NCI-H524 treated with DMSO at 0.1 percent for 48 hours (cell line): ENCODE data around the gene FGF21.
"Not testable (repeated sequence)": the region's sequence is repeated elsewhere in the genome, so short reads cannot be mapped to it uniquely, and the experiment has no call there.

ENCODE experiments used
- DNase-seq: peaks from one replicate; lab custom pipeline; 2025; lab: John Stamatoyannopoulos, UW

Gene FGF21, protein sequence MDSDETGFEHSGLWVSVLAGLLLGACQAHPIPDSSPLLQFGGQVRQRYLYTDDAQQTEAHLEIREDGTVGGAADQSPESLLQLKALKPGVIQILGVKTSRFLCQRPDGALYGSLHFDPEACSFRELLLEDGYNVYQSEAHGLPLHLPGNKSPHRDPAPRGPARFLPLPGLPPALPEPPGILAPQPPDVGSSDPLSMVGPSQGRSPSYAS

DNA sequence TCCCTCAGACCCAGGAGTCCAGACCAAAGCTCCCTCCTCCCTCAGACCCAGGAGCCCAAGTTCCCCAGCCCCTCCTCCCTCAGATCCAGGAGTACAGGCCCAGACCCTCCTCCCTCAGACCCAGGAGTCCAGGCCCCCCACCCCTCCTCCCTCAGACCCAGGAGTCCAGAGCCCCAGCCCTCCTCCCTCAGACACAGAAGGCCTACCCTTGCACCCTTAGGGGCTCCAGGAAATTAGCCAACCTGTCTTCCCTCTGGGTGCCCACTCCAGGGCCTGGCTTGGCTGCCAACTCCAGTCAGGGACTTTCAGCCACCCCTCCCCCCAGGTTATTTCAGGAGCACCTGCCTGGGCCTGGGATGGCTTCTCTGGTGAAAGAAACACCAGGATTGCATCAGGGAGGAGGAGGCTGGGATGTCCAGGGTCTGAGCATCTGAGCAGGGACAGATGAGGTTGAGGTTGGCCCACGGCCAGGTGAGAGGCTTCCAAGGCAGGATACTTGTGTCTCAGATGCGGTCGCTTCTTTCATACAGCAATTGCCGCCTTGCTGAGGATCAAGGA lies at the start of gene FGF21:
Gene FGF21, plus strand, starts transcription at position 441 of the 558 bp plus-strand sequence. CDS start 713 bp downstream, outside the sequence.
- DNase-seq: no peak

DNA sequence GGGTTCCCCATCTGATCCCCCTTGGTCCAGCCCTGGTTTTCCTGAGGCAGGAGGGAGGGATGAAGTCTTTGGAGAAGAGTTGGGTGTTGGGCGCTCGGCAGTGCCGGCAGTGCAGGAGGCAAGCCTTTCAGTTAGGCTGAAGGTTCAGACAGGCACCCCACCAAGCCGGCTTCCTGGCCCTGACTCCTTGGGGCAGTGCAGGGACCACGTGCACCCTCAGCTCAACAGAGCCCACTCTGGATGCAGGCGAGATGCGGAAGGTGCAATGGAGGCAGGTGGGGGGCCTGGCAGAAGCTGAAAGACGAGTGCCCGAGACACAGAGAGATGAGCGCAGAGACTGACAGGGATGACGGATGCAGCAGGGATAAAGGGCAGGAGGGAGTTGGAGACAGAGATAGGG lies 46.9 kb upstream of the FGF21 start:
- DNase-seq: no peak

DNA sequence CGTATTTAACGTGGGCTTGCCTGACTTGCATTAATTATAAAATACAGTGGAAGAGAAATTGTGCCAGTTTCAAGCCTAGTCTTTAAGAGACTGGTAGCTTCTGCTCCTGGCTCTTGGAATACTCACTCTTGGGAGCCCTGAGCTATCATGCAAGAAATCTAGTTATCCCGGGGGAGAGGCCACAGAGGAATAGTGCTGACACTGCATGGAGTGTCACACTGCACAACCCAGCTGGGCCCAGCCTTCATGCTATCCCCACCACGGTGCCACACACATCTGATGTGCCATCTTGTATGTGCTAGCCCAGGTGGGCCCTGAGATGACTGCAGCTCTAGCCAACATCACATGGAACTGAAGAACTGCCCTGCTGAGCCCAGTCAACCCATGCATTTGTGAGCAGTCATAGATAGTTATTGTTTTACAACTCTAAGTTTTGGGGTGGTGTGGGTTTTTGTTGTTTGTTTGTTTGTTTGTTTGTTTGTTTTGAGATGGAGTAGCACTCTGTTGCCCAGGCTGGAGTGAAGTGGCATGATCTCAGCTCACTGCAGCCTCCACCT lies 44.1 kb upstream of the FGF21 start:
- DNase-seq: no peak

DNA sequence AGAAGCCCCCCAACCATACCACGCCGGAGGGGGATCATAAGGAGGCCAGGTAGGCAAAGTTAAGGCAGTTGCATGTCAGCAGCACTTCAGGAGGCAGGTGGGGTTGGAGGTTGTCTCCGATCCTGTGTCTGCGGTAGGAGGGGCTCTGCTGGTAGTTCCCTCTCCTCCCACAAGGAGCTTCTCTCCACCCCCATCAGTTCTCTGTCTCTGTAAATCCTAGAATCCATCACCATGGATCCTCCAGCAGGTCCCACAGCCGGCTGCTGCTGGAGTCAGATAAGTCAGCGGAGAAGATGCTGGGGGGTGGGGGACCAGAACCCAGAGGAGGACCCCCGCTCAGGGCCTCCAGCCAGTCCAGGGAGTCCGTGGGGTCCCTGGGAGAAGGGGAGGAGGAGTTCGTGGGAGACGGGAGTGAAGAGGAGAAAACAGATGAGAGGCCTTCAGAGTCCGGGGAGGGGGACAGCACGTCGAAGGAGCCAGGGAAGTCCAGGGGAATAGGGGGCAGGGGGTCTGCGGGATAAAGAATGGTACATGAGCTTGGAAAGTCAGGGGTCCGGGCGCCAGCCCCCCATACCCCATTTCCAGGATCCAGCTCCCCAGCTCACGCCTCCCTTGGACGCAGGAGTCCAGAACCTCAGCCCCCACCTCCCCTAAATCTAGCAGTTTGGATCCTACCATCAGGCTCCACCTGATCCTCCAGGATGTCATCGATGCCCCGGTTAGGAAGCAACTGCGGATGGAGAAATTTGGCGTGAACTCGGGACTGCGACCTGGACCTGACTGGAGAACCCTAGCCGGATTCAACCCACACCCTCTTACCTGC lies 42.1 kb upstream of the FGF21 start:
- no peak for DNase-seq

DNA sequence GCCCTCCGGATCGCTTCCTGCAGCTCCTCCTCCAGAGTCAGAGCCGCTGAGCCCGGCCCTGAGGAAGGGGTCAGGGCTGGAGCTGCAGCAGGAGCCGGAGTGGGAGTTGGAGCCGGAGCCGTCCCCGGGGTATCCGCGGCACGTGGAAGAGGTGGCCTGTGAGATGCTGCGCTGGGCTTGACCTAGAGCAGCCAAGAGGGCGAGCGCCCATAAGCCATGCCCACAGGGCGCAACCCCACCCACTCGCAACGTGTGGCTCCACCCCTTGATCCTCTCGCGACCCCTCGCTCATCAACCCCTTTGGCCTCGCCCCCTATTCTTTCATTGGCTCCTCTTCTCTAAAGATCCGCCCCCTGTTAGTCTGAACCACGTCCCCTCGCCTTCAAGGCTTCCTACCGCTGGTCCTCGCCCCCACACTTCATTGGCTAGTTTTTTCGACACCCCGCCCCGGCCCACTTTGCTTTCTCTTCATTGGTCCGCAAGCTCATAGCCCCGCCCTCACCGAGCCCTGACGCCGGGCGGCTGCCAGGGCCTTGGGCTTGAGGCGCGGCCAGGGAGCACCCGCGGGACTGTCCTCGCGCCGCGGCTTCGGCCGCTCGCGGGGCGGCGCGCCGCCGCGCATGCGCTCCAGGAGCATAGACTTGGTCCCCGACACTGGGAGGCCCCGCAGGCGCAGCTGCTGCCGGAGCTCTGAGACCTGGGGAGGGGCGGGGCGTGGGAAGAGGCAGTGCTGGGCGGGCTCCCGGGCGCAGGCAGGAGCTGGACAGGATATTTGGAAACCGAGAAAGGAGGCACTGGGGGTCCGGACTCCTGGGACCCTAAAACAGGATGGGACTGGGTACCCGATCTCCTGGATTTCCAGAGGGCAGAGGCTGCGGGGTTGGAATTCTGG lies 41.2 kb upstream of the FGF21 start:
- DNase-seq: peak; percentile 99

DNA sequence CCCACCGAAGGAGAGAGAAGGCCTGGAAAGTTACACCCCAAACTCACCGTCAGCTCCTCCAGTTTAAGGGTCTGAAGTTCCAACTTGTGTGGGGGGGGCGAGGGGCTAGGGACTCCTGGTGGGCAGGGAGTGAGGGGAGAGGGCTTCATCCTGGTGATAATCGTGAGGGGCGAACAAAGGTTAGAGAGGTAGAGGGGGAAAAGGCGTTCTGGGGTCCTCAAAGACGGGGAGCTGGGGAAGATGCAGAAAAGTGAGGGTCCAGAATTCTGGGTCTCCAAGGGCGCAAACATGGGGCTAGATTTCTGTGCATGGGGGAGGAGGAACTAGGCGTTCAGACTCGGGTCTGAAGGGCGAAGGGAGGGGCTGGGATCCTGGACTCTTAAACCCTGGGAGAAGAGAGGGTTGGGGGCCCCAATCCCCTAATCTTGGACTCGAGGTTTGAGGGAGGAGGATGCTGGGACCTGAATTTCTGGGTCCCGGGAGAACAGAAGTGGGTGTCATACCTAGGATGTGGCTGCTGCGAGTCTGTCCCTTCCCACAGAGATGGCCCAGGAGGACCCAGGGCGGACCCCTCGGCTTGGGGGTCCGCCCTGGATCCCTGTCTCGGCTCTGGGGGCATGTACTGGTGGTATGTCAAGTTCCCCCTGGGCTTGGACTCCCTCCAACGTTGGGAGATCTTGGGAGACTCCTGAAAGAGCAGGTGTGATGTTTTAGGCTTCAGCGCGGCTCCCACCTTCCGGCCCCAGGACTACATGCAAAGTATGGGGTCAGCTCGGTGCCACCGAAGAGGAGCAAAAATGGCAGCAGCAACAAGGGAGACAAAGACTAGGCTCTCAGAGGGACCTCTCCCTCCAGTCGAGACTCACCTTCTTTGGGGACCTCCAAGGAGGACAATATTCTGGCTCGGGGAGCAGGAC lies 40.3 kb upstream of the FGF21 start:
- no peak for DNase-seq

DNA sequence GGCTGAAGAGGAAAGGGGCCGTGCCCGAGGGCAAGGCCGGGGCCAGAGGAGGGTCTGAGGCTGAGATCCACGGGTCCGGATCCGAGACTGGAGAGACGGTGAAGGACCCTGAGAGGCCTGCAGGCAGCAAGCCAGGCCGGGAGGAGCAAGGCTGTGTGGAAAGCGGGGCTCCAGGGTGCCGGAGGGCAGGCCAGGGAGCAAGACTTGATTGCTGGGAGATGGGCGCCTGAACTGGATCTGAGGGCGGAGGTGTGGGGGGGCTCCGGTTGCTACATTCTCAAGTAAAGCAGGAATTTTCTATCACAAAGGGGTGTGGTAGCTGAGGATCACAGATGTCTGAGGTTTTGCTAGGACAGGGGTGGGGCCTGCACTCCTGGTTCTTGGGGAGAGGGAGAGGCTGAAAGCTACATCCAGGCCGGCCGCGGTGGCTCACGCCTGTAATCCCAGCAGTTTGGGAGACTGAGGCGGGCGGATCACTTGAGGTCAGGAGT lies 39.6 kb upstream of the FGF21 start:
- no peak for DNase-seq

DNA sequence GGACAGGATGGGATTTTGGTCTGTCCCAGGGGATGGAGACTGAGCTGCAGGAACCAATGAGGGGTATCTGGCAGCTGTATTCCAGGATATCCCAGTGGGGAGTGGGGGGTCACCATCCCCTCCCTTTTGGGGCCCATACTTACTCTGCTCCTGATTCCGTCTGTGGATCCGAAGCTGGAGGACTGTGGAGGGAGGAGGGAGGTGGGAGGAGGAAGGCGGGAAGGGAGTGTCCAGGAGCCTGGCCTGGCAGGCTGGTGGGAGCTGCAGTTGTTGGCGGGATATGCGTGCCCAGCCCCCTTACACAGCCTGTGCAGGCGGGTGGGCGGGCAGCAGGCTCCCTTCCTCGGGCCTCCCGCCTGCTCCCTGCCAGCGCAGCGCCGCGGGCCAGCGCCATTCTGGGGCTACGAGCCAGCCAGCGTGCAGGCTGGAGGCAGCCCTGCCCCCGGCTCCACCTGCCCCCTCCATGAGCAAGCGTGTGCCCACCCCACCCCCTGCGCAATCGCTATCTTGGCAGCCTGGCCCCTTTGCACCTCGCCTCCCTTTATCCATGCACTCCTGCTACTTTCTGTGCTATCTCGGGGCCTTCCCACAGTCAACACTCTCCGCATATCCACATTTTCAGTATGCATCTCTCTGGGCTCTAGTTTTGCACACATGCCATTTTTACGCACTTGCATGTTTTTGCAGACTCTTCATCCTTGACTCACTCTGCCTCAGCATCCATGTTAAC lies 38.6 kb upstream of the FGF21 start:
- no peak for DNase-seq

DNA sequence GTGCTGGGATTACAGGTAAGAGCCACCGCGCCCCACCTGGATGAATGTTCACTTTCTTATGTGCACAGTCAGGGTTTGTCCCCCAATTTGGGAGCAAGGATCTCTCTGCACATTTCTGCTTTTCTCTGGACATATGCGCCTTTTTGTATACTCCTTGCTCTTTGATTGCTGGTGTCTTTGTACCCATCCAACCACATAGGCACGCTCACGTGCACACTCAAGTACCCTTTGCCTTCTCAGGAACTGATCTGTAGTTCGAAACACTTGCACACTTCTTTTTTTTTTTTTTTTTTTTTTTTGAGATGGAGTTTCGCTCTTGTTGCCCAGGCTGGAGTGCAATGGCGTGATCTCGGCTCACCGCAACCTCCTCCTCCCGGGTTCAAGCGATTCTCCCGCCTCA lies 37.2 kb upstream of the FGF21 start:
- not testable (repeated sequence) for DNase-seq

DNA sequence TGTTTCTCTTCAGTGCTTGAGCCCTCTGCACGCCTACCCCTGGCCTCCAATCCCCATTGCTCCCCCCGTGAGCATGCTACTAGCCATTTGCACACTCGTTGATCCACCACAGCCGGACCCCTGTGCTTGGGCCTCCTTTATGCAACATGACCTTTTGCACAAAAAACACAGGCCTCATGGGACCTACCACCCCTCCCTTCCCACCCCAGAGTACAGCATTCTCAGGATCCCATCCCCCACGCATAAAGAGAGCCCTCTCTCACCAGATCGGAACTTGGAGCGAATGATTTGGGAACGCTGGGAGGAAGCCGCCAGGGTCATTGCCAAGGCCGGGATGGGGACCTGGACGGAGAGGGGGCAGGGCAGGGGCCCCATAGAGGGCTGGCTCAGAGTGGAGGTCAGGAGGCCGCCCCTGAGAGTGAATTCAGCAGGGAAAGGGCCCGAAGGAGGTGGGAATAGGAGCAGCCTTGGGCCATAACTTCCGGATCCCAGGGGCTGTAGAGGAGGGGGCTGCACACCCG lies 36.6 kb upstream of the FGF21 start:
- DNase-seq: no peak

DNA sequence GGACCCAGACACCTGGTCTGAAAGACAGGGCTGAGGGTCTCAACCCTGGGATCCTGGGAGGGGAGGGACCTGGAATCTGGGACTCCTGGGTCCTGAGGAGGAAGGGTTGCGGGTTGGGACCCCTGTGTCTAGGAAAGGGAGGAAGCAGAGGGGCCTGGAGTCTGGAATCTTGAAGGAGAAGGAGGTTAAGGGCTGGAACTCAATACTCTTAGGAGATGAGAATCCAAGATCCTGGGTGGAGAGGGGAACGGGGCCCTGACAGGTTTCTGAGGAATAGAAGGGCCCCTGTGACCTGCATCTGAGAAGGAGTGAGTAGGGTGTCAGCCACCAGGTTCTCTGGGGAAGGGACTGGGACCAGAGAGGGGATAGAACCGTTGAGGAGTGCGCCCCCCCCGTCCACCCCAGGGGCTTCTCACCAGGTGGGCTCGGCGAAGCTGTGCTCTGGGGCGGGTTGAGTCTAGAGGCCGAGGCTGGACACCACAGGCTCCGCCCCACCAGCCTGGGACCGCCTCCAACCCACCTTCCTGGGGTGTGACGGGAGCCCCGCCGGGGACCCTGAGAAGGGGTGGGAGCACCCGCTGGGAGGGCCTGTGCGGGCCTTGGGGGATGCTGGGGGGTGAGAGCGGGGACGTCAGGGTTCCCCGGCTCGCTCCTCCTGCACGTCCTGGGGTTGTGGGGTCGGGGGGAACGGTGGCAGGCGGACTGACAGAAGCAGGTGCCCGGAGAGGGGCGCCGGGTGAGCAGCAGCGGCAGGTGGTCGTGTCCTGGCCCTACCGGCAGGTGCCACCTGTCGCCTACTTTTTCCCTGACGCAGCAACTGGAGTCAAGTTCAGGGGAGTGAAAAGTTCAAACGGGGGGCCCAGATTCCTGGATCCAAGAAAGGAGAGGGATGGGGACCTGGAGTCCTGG lies 35.8 kb upstream of the FGF21 start, which contains the start of gene MAMSTR:
Gene MAMSTR, minus strand, starts transcription at position 463 of the 909 bp plus-strand sequence. CDS start 694 bp downstream, outside the sequence.
- DNase-seq: no peak

DNA sequence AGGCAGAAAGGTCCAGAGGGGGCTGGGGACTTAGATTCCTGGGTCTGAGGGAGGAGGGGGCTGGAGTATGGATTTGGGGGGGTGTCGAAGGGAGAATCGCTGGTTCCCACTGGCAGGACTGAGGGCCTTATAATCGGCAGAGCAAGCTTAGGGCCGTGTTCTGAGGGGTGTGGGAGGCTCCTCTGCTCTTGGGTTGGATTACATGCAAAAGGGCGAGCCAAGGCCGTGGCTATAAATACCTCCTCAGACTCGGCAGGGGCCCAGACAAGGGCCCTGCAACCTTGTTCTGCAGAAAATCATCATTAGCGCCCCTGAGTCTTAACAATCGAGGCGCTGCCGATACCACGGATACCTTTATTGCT lies 35.1 kb upstream of the FGF21 start:
- DNase-seq: no peak

DNA sequence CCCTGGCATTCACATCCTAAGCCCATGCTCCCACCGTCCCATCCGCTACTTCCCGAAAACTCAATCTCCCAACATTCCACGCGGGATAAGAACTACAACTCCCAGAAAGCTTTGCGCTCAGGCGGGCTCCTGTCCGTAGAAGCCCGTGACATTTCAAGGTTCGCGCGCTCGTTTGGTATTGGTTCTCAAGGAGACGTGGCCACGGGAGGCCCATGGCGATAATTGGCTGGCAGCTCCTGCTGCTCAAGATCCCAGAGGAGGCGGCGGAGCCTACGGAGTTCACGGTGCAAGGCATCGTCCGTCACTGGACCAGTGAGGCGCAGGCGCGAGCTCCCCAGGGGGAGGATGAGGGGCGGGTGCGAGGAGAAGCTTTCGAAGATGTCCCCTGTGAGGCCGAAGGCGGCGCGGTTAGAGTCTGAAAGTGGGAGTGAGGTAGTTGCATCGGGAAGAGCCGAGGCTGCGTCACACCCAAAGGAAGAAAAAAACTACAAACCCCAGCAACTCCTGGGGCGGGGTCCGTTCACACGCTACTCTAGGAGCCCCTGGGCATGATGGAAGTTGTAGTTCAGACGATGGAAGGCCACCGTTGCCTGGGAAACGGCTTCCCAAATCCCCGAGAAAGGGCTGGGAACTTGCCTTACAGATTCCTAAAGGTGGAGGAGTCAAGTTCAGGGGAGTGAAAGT lies 34.6 kb upstream of the FGF21 start:
- peak; percentile 98 for DNase-seq

DNA sequence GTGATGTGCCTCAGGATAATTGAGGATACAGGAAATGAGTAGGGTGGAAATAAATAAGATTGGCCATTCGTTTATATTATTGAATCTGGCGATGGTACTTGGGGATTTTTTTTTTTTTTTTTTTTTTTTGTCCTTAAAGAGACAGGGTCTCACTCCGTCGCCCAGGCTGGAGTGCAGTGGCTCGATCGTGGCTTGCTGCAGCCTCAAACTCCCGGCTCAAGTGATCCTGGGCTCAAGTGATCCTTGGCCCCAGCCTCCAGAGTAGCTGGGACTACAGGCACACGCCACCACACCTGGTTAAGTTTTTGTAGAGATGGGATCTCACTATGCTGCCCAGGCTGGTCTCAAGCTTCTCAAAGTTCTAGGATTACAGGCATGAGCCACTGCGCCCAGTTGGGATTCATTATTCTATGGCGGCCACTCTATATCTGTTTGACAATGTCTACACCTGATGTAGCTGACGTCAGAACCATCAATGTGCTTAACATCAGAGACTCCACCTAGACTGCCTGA lies 33.1 kb upstream of the FGF21 start:
- no peak for DNase-seq

DNA sequence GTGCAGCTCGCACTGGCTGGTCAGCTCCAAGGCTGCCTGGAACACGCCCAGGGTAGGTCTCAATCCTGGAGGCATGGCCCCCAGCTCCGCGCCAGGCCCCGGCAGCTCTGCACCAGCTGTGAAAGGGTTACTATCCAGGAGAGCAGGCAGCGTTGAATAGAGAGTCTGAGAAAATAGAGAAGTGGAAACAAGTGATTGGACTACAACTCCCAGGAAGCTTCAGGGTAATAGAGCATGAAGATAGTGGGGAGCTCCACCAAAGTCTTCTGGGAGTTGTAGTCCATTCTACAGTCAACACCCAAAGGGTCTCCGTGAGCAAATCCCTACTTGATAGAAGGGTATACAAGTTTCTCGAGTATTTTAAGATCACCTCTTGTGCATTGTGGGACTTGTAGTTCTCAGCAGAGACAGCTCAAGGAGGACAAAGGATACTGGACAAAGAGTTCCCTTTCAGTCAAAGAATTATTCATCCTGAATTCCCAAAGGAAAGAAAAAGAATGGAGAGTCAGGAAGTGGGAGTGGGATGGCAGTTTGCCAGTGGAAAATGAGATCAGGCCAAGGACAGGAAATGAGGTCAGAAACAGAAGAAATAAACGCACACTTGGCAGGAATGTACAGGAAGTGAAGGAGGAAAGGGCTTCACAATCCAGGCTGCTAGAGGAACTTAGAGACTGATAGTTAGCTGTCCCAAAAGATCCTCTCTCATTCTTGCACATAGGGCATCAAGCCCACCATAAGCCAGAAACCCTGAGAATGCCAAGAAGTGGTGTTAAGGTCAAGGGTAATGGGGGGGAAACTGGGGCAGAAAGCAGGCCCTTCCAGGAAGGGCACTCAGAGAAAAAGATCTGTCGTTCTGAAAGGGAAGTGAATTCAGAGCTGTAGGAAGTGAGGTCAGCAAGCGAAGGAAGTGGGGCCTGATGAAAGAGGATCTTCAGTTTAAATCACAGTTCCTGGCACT lies 30.2 kb upstream of the FGF21 start:
- DNase-seq: no peak

DNA sequence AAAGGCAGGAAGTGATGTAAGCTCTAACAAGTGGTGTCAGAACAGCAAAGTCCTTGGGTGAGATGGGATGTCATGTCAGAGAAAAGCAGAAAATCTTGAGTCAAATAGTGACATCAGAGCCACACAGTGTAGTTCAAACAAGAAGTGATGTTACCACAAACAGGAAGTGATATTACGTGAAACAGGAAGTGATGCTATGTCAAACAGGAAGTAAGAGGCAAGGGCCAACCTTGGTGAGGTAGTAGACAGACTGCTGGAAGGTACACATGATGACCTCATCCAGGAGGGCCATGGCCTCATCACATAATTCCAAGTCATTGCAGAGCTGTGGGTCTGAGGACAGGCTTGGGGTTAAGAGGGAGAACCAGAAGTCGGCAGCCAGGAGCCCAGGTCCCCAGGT lies 28.8 kb upstream of the FGF21 start:
- DNase-seq: no peak
